Measurements from ENCODE around the gene PTCH2.

DNA sequence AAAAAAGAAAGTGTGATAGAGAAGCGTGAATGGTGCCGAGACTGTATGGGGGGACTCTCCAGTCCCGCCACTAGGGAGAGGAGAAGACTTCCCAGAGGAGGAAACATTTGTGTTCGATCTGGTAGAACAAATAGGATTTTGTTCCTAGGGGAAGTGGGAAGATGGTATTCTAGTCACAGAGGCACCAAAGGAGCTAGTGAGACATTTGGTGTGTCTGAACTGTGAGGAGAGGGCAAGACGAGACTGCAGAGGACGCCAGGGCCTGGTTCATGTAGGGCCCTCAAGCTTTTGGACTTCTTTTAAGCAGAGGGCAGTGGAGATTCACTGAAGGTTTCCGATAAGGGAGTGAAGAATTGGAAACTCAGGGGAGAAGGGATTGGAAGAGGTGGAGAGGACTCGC, 31.8 kb downstream of the PTCH2 start:
- TF ChIP-seq ZNF207 (IDR thresholded peaks at IDR 0.05; ENCODE audit: borderline replicate concordance) (no peak), TCF7L2 (IDR thresholded peaks at IDR 0.05; ENCODE audit: low read depth, low read length) (no peak), ZBTB1 (CRISPR knock-in tag; IDR thresholded peaks at IDR 0.05; ENCODE audit: borderline replicate concordance) (no peak)

Data from HepG2 (cell line).